HepG2 (cell line): Measurements from ENCODE around the gene HSPA1L. TPM values are rescaled to one million over a fixed set of nuclear protein-coding genes. Genes with fewer than 3 reads are reported as not detected.

Source experiments
- CCAR2 ChIP-seq: fragments of 200-400 bp; formaldehyde crosslinking; optimal IDR thresholded peaks from 2 replicates; pipeline ENCODE3; 2018; ENCODE audit warnings: low read depth, mild to moderate bottlenecking, low read length, moderate library complexity
- DNMT3B ChIP-seq: conservative IDR thresholded peaks from 2 replicates; pipeline ENCODE4 v1.6.1; 2016; ENCODE audit warnings: missing biosample characterization, control low read depth
- EZH2 ChIP-seq: conservative IDR thresholded peaks from 2 replicates; pipeline ENCODE4 v1.6.1; 2012; ENCODE audit warnings: mild to moderate bottlenecking, low read depth, low read length, moderate library complexity
- FOXM1 ChIP-seq: sonication (generic); formaldehyde crosslinking; IDR thresholded peaks from 2 replicates; pipeline ENCODE4 v1.5.0; 2020; ENCODE audit warnings: missing genetic modification reagents
- HDAC1 ChIP-seq: sonication (generic); formaldehyde crosslinking; IDR thresholded peaks from 2 replicates; pipeline ENCODE4 v1.5.1; 2020; ENCODE audit warnings: mild to moderate bottlenecking, missing genetic modification reagents
- HNRNPUL1 ChIP-seq: fragments of 200-400 bp; formaldehyde crosslinking; IDR thresholded peaks from 2 replicates; pipeline ENCODE4 v1.6.1; 2017; ENCODE audit warnings: low read depth, mild to moderate bottlenecking, low read length, moderate library complexity
- MTA3 ChIP-seq: sonication (generic); formaldehyde crosslinking; IDR thresholded peaks from 2 replicates; pipeline ENCODE4 v1.4.0; 2020; ENCODE audit warnings: missing genetic modification reagents
- NAIF1 ChIP-seq: sonication (generic); formaldehyde crosslinking; IDR thresholded peaks from 2 replicates; pipeline ENCODE4 v1.5.0; 2020; ENCODE audit warnings: mild to moderate bottlenecking, missing genetic modification reagents, borderline replicate concordance
- POLR2G ChIP-seq: fragments of 200-400 bp; formaldehyde crosslinking; IDR thresholded peaks from 2 replicates; pipeline ENCODE4 v1.6.1; 2018; ENCODE audit warnings: mild to moderate bottlenecking, low read depth, low read length, moderate library complexity
- PRDM4 ChIP-seq: sonication (generic); formaldehyde crosslinking; IDR thresholded peaks from 2 replicates; pipeline ENCODE4 v1.9.0; 2021; ENCODE audit warnings: missing genetic modification reagents, borderline replicate concordance
- RBAK ChIP-seq: sonication (generic); formaldehyde crosslinking; IDR thresholded peaks from 2 replicates; pipeline ENCODE4 v1.5.1; 2020; ENCODE audit warnings: mild to moderate bottlenecking, missing genetic modification reagents
- RBM39 ChIP-seq: fragments of 200-400 bp; formaldehyde crosslinking; IDR thresholded peaks from one replicate; pipeline ENCODE4 v1.6.1; 2018; ENCODE audit warnings: antibody characterized with exemption, mild to moderate bottlenecking, low read depth, low read length; ENCODE audit not compliant: poor library complexity, severe bottlenecking
- RFX5 ChIP-seq: IDR thresholded peaks from 2 replicates; pipeline ENCODE4 v1.6.1; 2011; ENCODE audit warnings: low read depth, low read length, improper control_type of control experiment
- TAF15 ChIP-seq: fragments of 200-400 bp; formaldehyde crosslinking; IDR thresholded peaks from one replicate; pipeline ENCODE4 v1.6.1; 2018; ENCODE audit warnings: mild to moderate bottlenecking, low read depth, low read length; ENCODE audit not compliant: poor library complexity, severe bottlenecking
- TFDP2 ChIP-seq: sonication (generic); formaldehyde crosslinking; IDR thresholded peaks from 2 replicates; pipeline ENCODE4 v1.4.0; 2020; ENCODE audit warnings: missing genetic modification reagents
- YY1 ChIP-seq: IDR thresholded peaks from 2 replicates; pipeline ENCODE4 v1.6.1; 2011; ENCODE audit warnings: low read length, low read depth, moderate library complexity, mild to moderate bottlenecking; ENCODE audit not compliant: insufficient read depth, insufficient replicate concordance
- ZC3H13 ChIP-seq: sonication (generic); formaldehyde crosslinking; IDR thresholded peaks from 2 replicates; pipeline ENCODE4 v1.8.1; 2023; ENCODE audit warnings: mild to moderate bottlenecking, missing genetic modification reagents, moderate library complexity
- ZFAT ChIP-seq: sonication (generic); formaldehyde crosslinking; conservative IDR thresholded peaks from 2 replicates; pipeline ENCODE4 v1.8.1; 2023; ENCODE audit warnings: missing genetic modification reagents, inconsistent platforms
- ZNF17 ChIP-seq: sonication (generic); formaldehyde crosslinking; IDR thresholded peaks from 2 replicates; pipeline ENCODE4 v1.5.0; 2020; ENCODE audit warnings: mild to moderate bottlenecking, missing genetic modification reagents
- ZNF335 ChIP-seq: sonication (generic); formaldehyde crosslinking; IDR thresholded peaks from 2 replicates; pipeline ENCODE4 v1.4.0; 2020; ENCODE audit warnings: missing genetic modification reagents
- ZNF367 ChIP-seq: sonication (generic); formaldehyde crosslinking; IDR thresholded peaks from 2 replicates; pipeline ENCODE4 v1.4.0; 2020; ENCODE audit warnings: missing genetic modification reagents, borderline replicate concordance
- ZNF383 ChIP-seq: sonication (generic); formaldehyde crosslinking; IDR thresholded peaks from 2 replicates; pipeline ENCODE4 v1.4.0; 2020; ENCODE audit warnings: missing genetic modification reagents, mild to moderate bottlenecking, borderline replicate concordance
- ZNF44 ChIP-seq: sonication (generic); formaldehyde crosslinking; IDR thresholded peaks from 2 replicates; pipeline ENCODE4 v1.5.1; 2020; ENCODE audit warnings: mild to moderate bottlenecking, missing genetic modification reagents
- ZNF564 ChIP-seq: sonication (generic); formaldehyde crosslinking; IDR thresholded peaks from 2 replicates; pipeline ENCODE4 v1.8.1; 2023; ENCODE audit warnings: mild to moderate bottlenecking, missing genetic modification reagents
- ZNF577 ChIP-seq: sonication (generic); formaldehyde crosslinking; IDR thresholded peaks from 2 replicates; pipeline ENCODE4 v1.4.0; 2020; ENCODE audit warnings: mild to moderate bottlenecking, low read depth, missing genetic modification reagents, borderline replicate concordance
- ZNF644 ChIP-seq: IDR thresholded peaks from 2 replicates; pipeline ENCODE4 v1.6.1; 2016; ENCODE audit warnings: low read depth
- ZNF660 ChIP-seq: sonication (generic); formaldehyde crosslinking; IDR thresholded peaks from 2 replicates; pipeline ENCODE4 v1.5.1; 2020; ENCODE audit warnings: mild to moderate bottlenecking, low read depth, missing genetic modification reagents, borderline replicate concordance
- ZNF788 ChIP-seq: sonication (generic); formaldehyde crosslinking; IDR thresholded peaks from 2 replicates; pipeline ENCODE4 v1.5.0; 2020; ENCODE audit warnings: mild to moderate bottlenecking, missing genetic modification reagents, borderline replicate concordance
- polyA plus RNA-seq, 8 experiments: library from polyadenylated mRNA; depleted of rRNA in 3 of 8; stranded (reverse) in 7 of 8; unstranded in 1 of 8; fragments of >200 nt; fragmentation: Illumina TruSeq in 4 of 8; extraction: Trizol in 4 of 8; gene quantifications; 2 replicates each; pipeline versions ENCODE4 v1.2.1 to v1.2.3, GENCODE V29; 2011 to 2016; ENCODE audit warnings: low read depth in 4 of 8, missing spikeins in 1 of 8, mixed read lengths in 1 of 8; ENCODE audit not compliant: insufficient read depth in 1 of 8
- total RNA-seq, 5 experiments: library from RNA; depleted of rRNA; stranded (reverse); fragments of >200 nt; fragmentation: Illumina TruSeq; extraction: Trizol; gene quantifications; 2 replicates each; pipeline ENCODE4 v1.2.3, GENCODE V29; 2016; ENCODE audit warnings: low read depth in 1 of 5

The HSPA1L gene
- total and polyA plus RNA-seq, 2 of the 13 experiments (the other 11 are each of a cell fraction or from before 2014, with no cell fraction given): 0.55 to 1.0 TPM

GRCh38 chr6:31795616-31796298, 19.3 kb downstream of the HSPA1L start, which contains the start of gene VARS1 (continued):
- peak; percentile 73; the same call in 1 of the 2 replicates for TF ChIP-seq ZNF367 (CRISPR knock-in tag)
- peak; percentile 64 for TF ChIP-seq TAF15
- TF ChIP-seq ZNF564: 0 out of 2 replicates have a peak, but pooled peaks have one; percentile 22
- peak; percentile 99 for TF ChIP-seq ZNF335 (CRISPR knock-in tag)
- peak; percentile 49; the same call in 1 of the 2 replicates for TF ChIP-seq DNMT3B (CRISPR knock-in tag)
- TF ChIP-seq RBAK (CRISPR knock-in tag): no peak
- TF ChIP-seq ZNF577 (CRISPR knock-in tag): no peak
- TF ChIP-seq HNRNPUL1: no peak
- peak; percentile 64 for TF ChIP-seq POLR2G
- TF ChIP-seq ZNF383 (CRISPR knock-in tag): no peak
- no peak for TF ChIP-seq CCAR2
- TF ChIP-seq ZNF644 (CRISPR knock-in tag): no peak
- 0 out of 2 replicates have a peak, but pooled peaks have one; percentile 71 for TF ChIP-seq ZFAT
- no peak; the same call in 1 of the 2 replicates for TF ChIP-seq ZNF788 (CRISPR knock-in tag)
- peak; percentile 81; the same call in 1 of the 2 replicates for TF ChIP-seq FOXM1 (CRISPR knock-in tag)
- TF ChIP-seq RBM39: no peak
- peak; percentile 56; the same call in 1 of the 2 replicates for TF ChIP-seq ZNF44 (CRISPR knock-in tag)
- no peak for TF ChIP-seq NAIF1
- peak; percentile 71 for TF ChIP-seq YY1
- TF ChIP-seq TFDP2 (CRISPR knock-in tag): no peak
- TF ChIP-seq PRDM4: no peak
- no peak for TF ChIP-seq RFX5
- TF ChIP-seq HDAC1 (CRISPR knock-in tag): peak; percentile 94
- no peak for TF ChIP-seq ZNF17
- TF ChIP-seq ZNF660: no peak
- TF ChIP-seq MTA3 (CRISPR knock-in tag): no peak
- no peak for TF ChIP-seq EZH2
- TF ChIP-seq ZC3H13: 0 out of 2 replicates have a peak, but pooled peaks have one; percentile 61
